Lower lobe of right lung (tissue), 2 donors: ENCODE data around the gene GNA12. TPM values are rescaled to one million over a fixed set of nuclear protein-coding genes. Genes with fewer than 3 reads are reported as not detected.
"Not testable (repeated sequence)": the region's sequence is repeated elsewhere in the genome, so short reads cannot be mapped to it uniquely, and the experiment has no call there.

ENCODE experiments used
- ATAC-seq, 2 donors: fragments of 200-7000 bp; cut with Tn5 transposase; one replicate each; pipeline ENCODE4 v1.9.1; 2020 to 2022; ENCODE audit warnings: mild to moderate bottlenecking in 2 of 2, moderate library complexity in 2 of 2
- DNase-seq: peaks from one replicate; pipeline ENCODE4 v3.0.0-alpha.2; 2020
- H3K27ac ChIP-seq: fragments of 200-600 bp; one replicate; pipeline ENCODE4 v1.8.0; 2022
- H3K27me3 ChIP-seq: fragments of 200-600 bp; one replicate; pipeline ENCODE4 v1.8.0; 2022; ENCODE audit warnings: low read depth
- H3K36me3 ChIP-seq: fragments of 200-600 bp; one replicate; pipeline ENCODE4 v1.8.0; 2022; ENCODE audit warnings: mild to moderate bottlenecking
- H3K4me1 ChIP-seq: fragments of 200-600 bp; one replicate; pipeline ENCODE4 v1.8.0; 2022
- H3K4me3 ChIP-seq: fragments of 200-600 bp; one replicate; pipeline ENCODE4 v1.8.0; 2022; ENCODE audit warnings: mild to moderate bottlenecking
- H3K9me3 ChIP-seq: fragments of 200-600 bp; one replicate; pipeline ENCODE4 v1.8.0; 2022
- intact Hi-C: fragments of 100-400 bp; cut with DNase I; formaldehyde crosslinking; loops from one replicate; pipeline ENCODE4 v1.11.0; 2022
- total RNA-seq: library from RNA; stranded (reverse); fragmentation: NEBNext Ultra II Directional; extraction: Animal tissue kit (Norgen Biotek cat#: 25700); gene quantifications from one replicate; pipeline ENCODE4 v1.2.1, GENCODE V29; 2021
- TF ChIP-seq, protein P1 (sequence below): fragments of 200-600 bp; IDR thresholded peaks from one replicate; pipeline ENCODE4 v1.8.0; 2022; ENCODE audit warnings: antibody characterized with exemption, mild to moderate bottlenecking
- donor health status: DM: no; HTN: yes; CAD: no; lungs with severe emphysema.

Gene GNA12
- total RNA-seq, 1 donor from 2014 or later, result 41.6 TPM

DNA sequence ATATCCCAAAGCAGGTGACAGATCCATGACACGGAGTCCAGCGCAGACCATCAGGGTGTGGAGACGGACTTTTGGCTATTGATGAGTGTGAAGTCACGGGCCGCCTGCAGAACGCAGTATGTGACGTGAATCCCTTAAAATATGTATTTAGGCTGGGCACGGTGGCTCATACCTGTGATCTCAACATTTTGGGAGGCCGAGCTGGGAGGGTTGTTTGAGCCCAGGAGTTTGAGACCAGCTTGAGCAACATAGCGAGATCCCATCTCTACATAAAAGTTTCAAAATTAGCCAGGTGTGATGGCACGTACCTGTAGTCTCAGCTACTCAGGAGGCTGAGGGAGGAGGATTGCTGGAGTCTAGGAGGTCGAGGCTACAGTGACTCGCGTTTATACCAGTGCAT lies 158.0 kb downstream of the GNA12 start:
- Histone ChIP-seq H3K36me3 (no peaks in the 10 kb centered on the region), H3K4me3 (no peak overlapping the region), H3K27ac (no peak overlapping the region), H3K27me3 (peaks cover 54% of the 10 kb centered on the region), H3K9me3 (no peaks in the 10 kb centered on the region), H3K4me1 (peaks cover 21% of the 10 kb centered on the region)
- DNase-seq (no peak), ATAC-seq (no peak)
- TF ChIP-seq, protein P1, sequence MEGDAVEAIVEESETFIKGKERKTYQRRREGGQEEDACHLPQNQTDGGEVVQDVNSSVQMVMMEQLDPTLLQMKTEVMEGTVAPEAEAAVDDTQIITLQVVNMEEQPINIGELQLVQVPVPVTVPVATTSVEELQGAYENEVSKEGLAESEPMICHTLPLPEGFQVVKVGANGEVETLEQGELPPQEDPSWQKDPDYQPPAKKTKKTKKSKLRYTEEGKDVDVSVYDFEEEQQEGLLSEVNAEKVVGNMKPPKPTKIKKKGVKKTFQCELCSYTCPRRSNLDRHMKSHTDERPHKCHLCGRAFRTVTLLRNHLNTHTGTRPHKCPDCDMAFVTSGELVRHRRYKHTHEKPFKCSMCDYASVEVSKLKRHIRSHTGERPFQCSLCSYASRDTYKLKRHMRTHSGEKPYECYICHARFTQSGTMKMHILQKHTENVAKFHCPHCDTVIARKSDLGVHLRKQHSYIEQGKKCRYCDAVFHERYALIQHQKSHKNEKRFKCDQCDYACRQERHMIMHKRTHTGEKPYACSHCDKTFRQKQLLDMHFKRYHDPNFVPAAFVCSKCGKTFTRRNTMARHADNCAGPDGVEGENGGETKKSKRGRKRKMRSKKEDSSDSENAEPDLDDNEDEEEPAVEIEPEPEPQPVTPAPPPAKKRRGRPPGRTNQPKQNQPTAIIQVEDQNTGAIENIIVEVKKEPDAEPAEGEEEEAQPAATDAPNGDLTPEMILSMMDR, result no peak
- intact Hi-C loops, result no loop called here

DNA sequence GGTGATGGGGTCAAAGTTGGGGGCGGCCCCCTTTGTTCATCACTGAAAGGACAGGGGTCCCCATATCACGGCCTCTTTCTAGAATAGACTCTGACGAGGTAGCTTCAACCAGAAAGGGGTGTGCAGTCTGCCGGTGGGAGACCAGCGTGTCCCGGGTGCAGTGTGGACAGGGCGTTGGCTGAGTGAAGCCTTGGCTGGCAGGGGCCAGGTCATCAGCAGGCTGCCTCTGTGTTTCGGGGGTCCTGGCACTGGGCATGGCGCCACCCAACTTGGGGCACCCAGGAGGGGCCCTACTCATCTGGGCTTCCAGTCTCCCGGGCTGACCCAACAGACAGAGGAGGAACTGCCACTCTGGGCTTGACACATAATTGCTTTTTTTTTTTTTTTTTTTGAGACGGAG lies 159.6 kb downstream of the GNA12 start:
- Histone ChIP-seq H3K4me3 (no peak overlapping the region), H3K9me3 (no peaks in the 10 kb centered on the region), H3K4me1 (peaks cover 26% of the 10 kb centered on the region), H3K27ac (no peak overlapping the region), H3K36me3 (no peaks in the 10 kb centered on the region), H3K27me3 (peaks cover 50% of the 10 kb centered on the region)
- DNase-seq (no peak), ATAC-seq (no peak)
- intact Hi-C loops, result no loop called here
- TF ChIP-seq, protein P1, result no peak

- Histone ChIP-seq H3K36me3 (no peaks in the 10 kb centered on the region), H3K4me1 (peaks cover 6% of the 10 kb centered on the region), H3K27me3 (peaks cover 30% of the 10 kb centered on the region), H3K9me3 (no peaks in the 10 kb centered on the region), H3K4me3 (no peak overlapping the region), H3K27ac (no peak overlapping the region)
- intact Hi-C loops, result no loop called here
- TF ChIP-seq, protein P1, result no peak
- ATAC-seq, result no peak
- no peak for DNase-seq
Observed at GRCh38 chr7:2681929-2682799, 161.9 kb downstream of the GNA12 start.

- Histone ChIP-seq H3K27ac (no peak overlapping the region), H3K9me3 (no peaks in the 10 kb centered on the region), H3K4me3 (no peak overlapping the region), H3K27me3 (peaks cover 18% of the 10 kb centered on the region), H3K4me1 (peaks cover 6% of the 10 kb centered on the region), H3K36me3 (no peaks in the 10 kb centered on the region)
- TF ChIP-seq, protein P1, result peak; percentile 82
- intact Hi-C loops, result no loop called here
- DNase-seq (peak; percentile 88), ATAC-seq (peak; percentile 86 to 89)
Observed at GRCh38 chr7:2680792-2681490, 163.2 kb downstream of the GNA12 start.

GRCh38 chr7:2680256-2680655 lies 163.9 kb downstream of the GNA12 start:
- no peak for DNase-seq
- Histone ChIP-seq H3K36me3 (no peaks in the 10 kb centered on the region), H3K27me3 (peaks cover 14% of the 10 kb centered on the region), H3K27ac (no peak overlapping the region), H3K4me3 (no peak overlapping the region), H3K4me1 (peaks cover 6% of the 10 kb centered on the region), H3K9me3 (no peaks in the 10 kb centered on the region)
- ATAC-seq, result no peak
- TF ChIP-seq, protein P1, result no peak
- intact Hi-C loops, result no loop called here

GRCh38 chr7:2679135-2680127 lies 164.7 kb downstream of the GNA12 start:
- H3K4me3 ChIP-seq, H3K27ac ChIP-seq, H3K4me1 ChIP-seq, H3K36me3 ChIP-seq, DNase-seq, intact Hi-C loops, H3K9me3 ChIP-seq, H3K27me3 ChIP-seq: not testable (repeated sequence)
- ATAC-seq, result peak in 1 of 2 donors; percentile 10

DNA sequence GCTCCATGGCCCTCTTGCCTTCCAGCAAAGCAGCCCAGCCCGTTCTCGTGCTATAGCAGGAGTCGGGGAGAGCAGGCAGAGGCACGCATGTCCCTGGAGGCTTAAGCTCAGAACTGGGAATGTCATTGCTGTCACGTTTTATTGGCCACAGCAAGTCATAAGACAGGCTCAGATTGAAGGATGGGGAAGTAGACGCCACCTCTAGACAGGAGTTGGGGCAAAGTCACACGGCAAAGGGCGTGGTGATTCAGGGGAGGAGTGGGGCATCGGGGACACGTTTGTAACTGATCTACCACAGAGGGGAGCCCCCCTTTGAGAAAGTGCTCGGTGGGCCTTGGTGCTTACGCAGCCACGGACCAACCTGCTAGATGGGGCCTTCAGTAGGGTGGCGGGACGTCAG lies 165.7 kb downstream of the GNA12 start:
- DNase-seq, intact Hi-C loops, H3K9me3 ChIP-seq, H3K27me3 ChIP-seq, ATAC-seq, H3K4me3 ChIP-seq, H3K36me3 ChIP-seq, H3K27ac ChIP-seq, H3K4me1 ChIP-seq: not testable (repeated sequence)
